Fibroblast of the aortic adventitia (primary cell): Measurements from ENCODE around the gene HKDC1. TPM values are rescaled to one million over a fixed set of nuclear protein-coding genes. Genes with fewer than 3 reads are reported as not detected.

ENCODE experiments used
- DNase-seq: peaks from one replicate; pipeline ENCODE4 v3.0.0-alpha.2; 2010; ENCODE audit warnings: low read depth
- H3K4me3 ChIP-seq: 2 replicates; pipeline ENCODE4 v1.5.1; 2011; ENCODE audit warnings: low read depth, mild to moderate bottlenecking, control low read depth, low read length, moderate library complexity
- total RNA-seq: library from RNA; depleted of rRNA; stranded (reverse); fragments of >200 nt; gene quantifications from 2 replicates; pipeline ENCODE4 v1.2.3, GENCODE V29; 2012; ENCODE audit warnings: low replicate concordance
- TF ChIP-seq, protein P1 (sequence below): IDR thresholded peaks from 2 replicates; pipeline ENCODE4 v1.5.1; 2011; ENCODE audit warnings: mild to moderate bottlenecking, low read length, control low read depth, inconsistent platforms; ENCODE audit not compliant: insufficient read depth

HKDC1 gene
- total RNA-seq, 1 donor, result 0.09 TPM

- no peak for DNase-seq
- TF ChIP-seq, protein P1, sequence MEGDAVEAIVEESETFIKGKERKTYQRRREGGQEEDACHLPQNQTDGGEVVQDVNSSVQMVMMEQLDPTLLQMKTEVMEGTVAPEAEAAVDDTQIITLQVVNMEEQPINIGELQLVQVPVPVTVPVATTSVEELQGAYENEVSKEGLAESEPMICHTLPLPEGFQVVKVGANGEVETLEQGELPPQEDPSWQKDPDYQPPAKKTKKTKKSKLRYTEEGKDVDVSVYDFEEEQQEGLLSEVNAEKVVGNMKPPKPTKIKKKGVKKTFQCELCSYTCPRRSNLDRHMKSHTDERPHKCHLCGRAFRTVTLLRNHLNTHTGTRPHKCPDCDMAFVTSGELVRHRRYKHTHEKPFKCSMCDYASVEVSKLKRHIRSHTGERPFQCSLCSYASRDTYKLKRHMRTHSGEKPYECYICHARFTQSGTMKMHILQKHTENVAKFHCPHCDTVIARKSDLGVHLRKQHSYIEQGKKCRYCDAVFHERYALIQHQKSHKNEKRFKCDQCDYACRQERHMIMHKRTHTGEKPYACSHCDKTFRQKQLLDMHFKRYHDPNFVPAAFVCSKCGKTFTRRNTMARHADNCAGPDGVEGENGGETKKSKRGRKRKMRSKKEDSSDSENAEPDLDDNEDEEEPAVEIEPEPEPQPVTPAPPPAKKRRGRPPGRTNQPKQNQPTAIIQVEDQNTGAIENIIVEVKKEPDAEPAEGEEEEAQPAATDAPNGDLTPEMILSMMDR, result no peak
- H3K4me3 ChIP-seq, result no peak overlapping the region
Observed at GRCh38 chr10:69224862-69225657, 4.9 kb downstream of the HKDC1 start.

- DNase-seq, result no peak
- H3K4me3 ChIP-seq, result no peak overlapping the region
- TF ChIP-seq, protein P1, result no peak
Observed at GRCh38 chr10:69225681-69226080, 5.5 kb downstream of the HKDC1 start.

- DNase-seq, result no peak
- no peak overlapping the region for H3K4me3 ChIP-seq
- TF ChIP-seq, protein P1, result no peak
Observed at GRCh38 chr10:69226919-69227450, 6.9 kb downstream of the HKDC1 start.

DNA sequence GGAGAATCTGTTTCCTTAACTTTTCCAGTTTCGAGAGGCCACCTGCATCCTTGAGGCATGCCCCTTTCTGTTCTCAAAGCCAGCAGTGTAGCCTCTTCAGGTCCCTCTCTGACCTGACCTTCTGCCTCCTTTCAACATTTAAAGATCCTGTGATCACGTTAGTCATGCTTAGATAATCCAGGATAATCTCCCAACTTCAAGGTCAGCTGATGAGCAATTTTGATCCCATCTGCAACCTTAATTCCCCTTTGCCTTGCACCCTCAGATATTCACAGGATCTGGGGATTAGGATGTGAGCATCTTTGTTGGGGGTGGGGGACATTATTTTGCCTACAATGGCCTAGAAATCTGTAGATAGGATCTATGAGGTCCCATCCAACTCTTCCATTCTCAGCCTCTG, 8.0 kb downstream of the HKDC1 start:
- DNase-seq, result no peak
- TF ChIP-seq, protein P1, result no peak
- no peak overlapping the region for H3K4me3 ChIP-seq

- TF ChIP-seq, protein P1, result no peak
- no peak overlapping the region for H3K4me3 ChIP-seq
- no peak for DNase-seq
Observed at GRCh38 chr10:69229616-69229916, 9.4 kb downstream of the HKDC1 start.

- no peak overlapping the region for H3K4me3 ChIP-seq
- DNase-seq, result no peak
- TF ChIP-seq, protein P1, result no peak
Observed at GRCh38 chr10:69230128-69230527, 10.0 kb downstream of the HKDC1 start.
